GM19043 (cell line): ENCODE results near the gene KCNK2.

Source experiments
- ATAC-seq: cut with Tn5 transposase; IDR thresholded peaks from one replicate; pipeline ENCODE4 v1.9.1; 2021; ENCODE audit warnings: low read depth; ENCODE audit not compliant: unreplicated experiment

The KCNK2 gene

GRCh38 chr1:215087603-215088002 lies 5.1 kb downstream of the KCNK2 start:
- no peak for ATAC-seq

GRCh38 chr1:215094381-215094780 lies 11.8 kb downstream of the KCNK2 start:
- ATAC-seq: no peak

- ATAC-seq: no peak
Measured at GRCh38 chr1:215095524-215095923, 13.0 kb downstream of the KCNK2 start.

GRCh38 chr1:215101511-215101910 lies 19.0 kb downstream of the KCNK2 start:
- ATAC-seq: no peak

GRCh38 chr1:215104283-215104682 lies 21.7 kb downstream of the KCNK2 start:
- no peak for ATAC-seq

GRCh38 chr1:215106067-215106466 lies 23.5 kb downstream of the KCNK2 start:
- ATAC-seq: no peak

- no peak for ATAC-seq
Measured at GRCh38 chr1:215109171-215109570, 26.6 kb downstream of the KCNK2 start.

GRCh38 chr1:215111916-215112315 lies 29.4 kb downstream of the KCNK2 start:
- no peak for ATAC-seq

- ATAC-seq: no peak
Measured at GRCh38 chr1:215113776-215114153, 31.2 kb downstream of the KCNK2 start.

- no peak for ATAC-seq
Measured at GRCh38 chr1:215114154-215114933, 31.8 kb downstream of the KCNK2 start.

- ATAC-seq: no peak
Measured at GRCh38 chr1:215115760-215116159, 33.2 kb downstream of the KCNK2 start.

- no peak for ATAC-seq
Measured at GRCh38 chr1:215118081-215118480, 35.5 kb downstream of the KCNK2 start.

- no peak for ATAC-seq
Measured at GRCh38 chr1:215119056-215119455, 36.5 kb downstream of the KCNK2 start.

- ATAC-seq: no peak
Measured at GRCh38 chr1:215119719-215120365, 37.3 kb downstream of the KCNK2 start.

GRCh38 chr1:215128504-215128903 lies 46.0 kb downstream of the KCNK2 start:
- ATAC-seq: no peak

GRCh38 chr1:215131291-215131690 lies 48.8 kb downstream of the KCNK2 start:
- ATAC-seq: no peak

GRCh38 chr1:215132156-215132555 lies 49.6 kb downstream of the KCNK2 start:
- no peak for ATAC-seq

GRCh38 chr1:215133532-215133931 lies 51.0 kb downstream of the KCNK2 start:
- ATAC-seq: no peak

GRCh38 chr1:215137985-215138384 lies 55.4 kb downstream of the KCNK2 start:
- ATAC-seq: no peak

- no peak for ATAC-seq
Measured at GRCh38 chr1:215140135-215140534, 57.6 kb downstream of the KCNK2 start.

GRCh38 chr1:215141460-215141859 lies 58.9 kb downstream of the KCNK2 start:
- no peak for ATAC-seq

GRCh38 chr1:215143497-215143896 lies 61.0 kb downstream of the KCNK2 start:
- no peak for ATAC-seq
